Esophagus muscularis mucosa (tissue), 4 donors: ENCODE data around the gene LRRTM4. TPM values are rescaled to one million over a fixed set of nuclear protein-coding genes. Genes with fewer than 3 reads are reported as not detected.

Experiments
- DNase-seq: peaks from one replicate; pipeline ENCODE4 v3.0.0-alpha.2; 2017; ENCODE audit errors: extremely low spot score
- H3K27ac ChIP-seq, 4 donors: fragments of 200-600 bp; sonication (generic); replicated peaks in 1 of 4; 1 replicate in 3 of 4; 2 replicates in 1 of 4; pipeline ENCODE4 v1.5.1; 2016 to 2019; ENCODE audit warnings: mild to moderate bottlenecking in 1 of 4
- H3K27me3 ChIP-seq, 4 donors: fragments of 200-600 bp; sonication (generic); one replicate each; pipeline versions ENCODE4 v1.5.1 to v1.6.0; 2016 to 2019
- H3K36me3 ChIP-seq, 4 donors: fragments of 200-600 bp; sonication (generic); one replicate each; pipeline ENCODE4 v1.5.1; 2016 to 2019
- H3K4me1 ChIP-seq, 4 donors: fragments of 200-600 bp; sonication (generic); one replicate each; pipeline ENCODE4 v1.5.1; 2016 to 2019
- H3K4me3 ChIP-seq, 4 donors: fragments of 200-600 bp; sonication (generic); 1 replicate in 2 of 4; 2 replicates in 2 of 4; pipeline ENCODE4 v1.5.1; 2016 to 2019; ENCODE audit warnings: mild to moderate bottlenecking in 4 of 4, moderate library complexity in 1 of 4
- H3K9me3 ChIP-seq, 4 donors: fragments of 200-600 bp; sonication (generic); 1 replicate in 3 of 4; 2 replicates in 1 of 4; pipeline ENCODE4 v1.5.1; 2016 to 2019
- EP300 ChIP-seq: sonication (generic); formaldehyde crosslinking; IDR thresholded peaks from one replicate; pipeline ENCODE4 v1.6.1; 2017; ENCODE audit warnings: antibody characterized with exemption
- POLR2A ChIP-seq: fragments of 450-650 bp; IDR thresholded peaks from one replicate; pipeline ENCODE4 v1.6.1; 2017; ENCODE audit warnings: antibody characterized with exemption, moderate library complexity, mild to moderate bottlenecking, low read depth
- POLR2AphosphoS5 ChIP-seq, 2 donors: sonication (generic); formaldehyde crosslinking; IDR thresholded peaks; one replicate each; pipeline ENCODE4 v1.6.1; 2017; ENCODE audit warnings: antibody characterized with exemption in 2 of 2
- WGBS: methylation state at CpG from one replicate; pipeline ENCODE4 v1.1.5; 2018; 5-methylcytosine and 5-hydroxymethylcytosine counted together
- intact Hi-C: fragments of 100-400 bp; cut with DNase I; formaldehyde crosslinking; loops from one replicate; pipeline ENCODE4 v1.15.1; 2023
- total RNA-seq, 4 donors: library from RNA; depleted of rRNA; stranded (reverse); fragments of >200 nt; gene quantifications; one replicate each; pipeline versions ENCODE4 v1.1.0 to v1.2.1, GENCODE V29; 2016
- TF ChIP-seq, protein P1 (sequence below), 3 experiments: fragments of 200-600 bp in 2 of 3; fragments of 450-650 bp in 1 of 3; sonication (generic) in 2 of 3; IDR thresholded peaks; one replicate each; pipeline ENCODE4 v1.5.1; 2017 to 2019; ENCODE audit warnings: antibody characterized with exemption in 3 of 3, mild to moderate bottlenecking in 2 of 3, moderate library complexity in 1 of 3

LRRTM4 gene
- total RNA-seq, 4 donors from 2014 or later, result 0.17 to 0.97 (median 0.41) TPM

DNA sequence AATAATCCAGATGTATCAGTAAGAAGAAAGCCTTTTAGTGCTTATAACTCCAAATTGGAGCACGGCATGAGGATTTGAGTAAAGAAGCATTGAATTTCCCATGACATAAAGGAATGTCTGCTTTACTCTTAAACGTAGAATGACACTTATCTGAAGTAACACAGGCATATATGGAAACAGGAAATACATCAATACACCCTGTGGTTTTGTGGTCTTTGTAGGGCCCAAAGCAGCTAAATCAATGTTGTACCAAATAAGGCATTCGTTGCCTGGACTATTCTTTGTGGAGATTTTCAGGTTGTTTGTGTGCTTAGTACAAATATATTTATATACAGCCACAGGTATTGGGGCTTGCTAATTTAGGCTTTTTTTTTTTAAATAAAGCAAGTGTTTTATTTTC lies 660.5 kb downstream of the LRRTM4 start:
- H3K27ac ChIP-seq, result no peak overlapping the region
- TF ChIP-seq POLR2AphosphoS5 (IDR thresholded peaks at IDR 0.05) (no peak), POLR2A (no peak), EP300 (no peak)
- TF ChIP-seq, protein P1, sequence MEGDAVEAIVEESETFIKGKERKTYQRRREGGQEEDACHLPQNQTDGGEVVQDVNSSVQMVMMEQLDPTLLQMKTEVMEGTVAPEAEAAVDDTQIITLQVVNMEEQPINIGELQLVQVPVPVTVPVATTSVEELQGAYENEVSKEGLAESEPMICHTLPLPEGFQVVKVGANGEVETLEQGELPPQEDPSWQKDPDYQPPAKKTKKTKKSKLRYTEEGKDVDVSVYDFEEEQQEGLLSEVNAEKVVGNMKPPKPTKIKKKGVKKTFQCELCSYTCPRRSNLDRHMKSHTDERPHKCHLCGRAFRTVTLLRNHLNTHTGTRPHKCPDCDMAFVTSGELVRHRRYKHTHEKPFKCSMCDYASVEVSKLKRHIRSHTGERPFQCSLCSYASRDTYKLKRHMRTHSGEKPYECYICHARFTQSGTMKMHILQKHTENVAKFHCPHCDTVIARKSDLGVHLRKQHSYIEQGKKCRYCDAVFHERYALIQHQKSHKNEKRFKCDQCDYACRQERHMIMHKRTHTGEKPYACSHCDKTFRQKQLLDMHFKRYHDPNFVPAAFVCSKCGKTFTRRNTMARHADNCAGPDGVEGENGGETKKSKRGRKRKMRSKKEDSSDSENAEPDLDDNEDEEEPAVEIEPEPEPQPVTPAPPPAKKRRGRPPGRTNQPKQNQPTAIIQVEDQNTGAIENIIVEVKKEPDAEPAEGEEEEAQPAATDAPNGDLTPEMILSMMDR (IDR thresholded peaks at IDR 0.05), result no peak
- WGBS, result 63% methylated on average over 3 of the region's 3 CpGs
- DNase-seq, result no peak
- intact Hi-C loops, result no loop called here
- no peak overlapping the region for H3K4me3 ChIP-seq
- no peaks in the 10 kb centered on the region for H3K36me3 ChIP-seq
- no peaks in the 10 kb centered on the region for H3K27me3 ChIP-seq
- H3K4me1 ChIP-seq, result no peaks in the 10 kb centered on the region
- no peaks in the 10 kb centered on the region for H3K9me3 ChIP-seq

- DNase-seq, result no peak
- H3K36me3 ChIP-seq, result no peaks in the 10 kb centered on the region
- TF ChIP-seq, protein P1 (IDR thresholded peaks at IDR 0.05), result no peak
- TF ChIP-seq EP300 (no peak), POLR2AphosphoS5 (IDR thresholded peaks at IDR 0.05) (no peak), POLR2A (no peak)
Measured at GRCh38 chr2:76851000-76851399, 671.2 kb downstream of the LRRTM4 start.

DNA sequence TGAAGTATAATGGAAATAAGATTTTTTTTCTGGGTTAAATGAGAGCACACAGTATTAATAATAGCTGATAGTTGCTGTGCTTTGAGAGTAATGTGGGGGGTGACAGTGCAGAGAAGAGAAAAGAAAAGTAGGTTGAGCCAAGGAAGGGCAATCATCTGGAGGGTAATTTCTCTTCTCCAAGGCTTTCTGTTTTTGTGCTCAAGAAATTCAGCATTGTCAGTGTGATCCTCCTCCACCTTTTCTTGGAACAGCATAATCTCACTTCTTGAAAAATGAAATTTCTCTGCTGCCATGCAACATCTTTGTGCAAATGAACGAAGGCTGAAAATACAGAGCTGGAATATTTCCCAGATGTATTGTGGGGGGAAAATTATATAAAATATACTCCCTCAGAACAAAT lies 673.1 kb downstream of the LRRTM4 start:
- no peak overlapping the region for H3K4me3 ChIP-seq
- H3K27me3 ChIP-seq, result no peaks in the 10 kb centered on the region
- no peak for TF ChIP-seq POLR2AphosphoS5 (IDR thresholded peaks at IDR 0.05)
- TF ChIP-seq, protein P1 (IDR thresholded peaks at IDR 0.05), result no peak
- TF ChIP-seq EP300, result no peak
- no peak for TF ChIP-seq POLR2A
- intact Hi-C loops, result no loop called here
- H3K36me3 ChIP-seq, result no peaks in the 10 kb centered on the region
- DNase-seq, result no peak
- H3K9me3 ChIP-seq, result no peaks in the 10 kb centered on the region
- 72% methylated on average over 1 of the region's 1 CpG for WGBS
- H3K4me1 ChIP-seq, result no peaks in the 10 kb centered on the region
- no peak overlapping the region for H3K27ac ChIP-seq

More at GRCh38 chr2:76851000-76851399, 671.2 kb downstream of the LRRTM4 start:
- WGBS, result 63% methylated on average over 1 of the region's 1 CpG
- no peaks in the 10 kb centered on the region for H3K9me3 ChIP-seq
- intact Hi-C loops, result no loop called here
- no peaks in the 10 kb centered on the region for H3K4me1 ChIP-seq
- H3K27me3 ChIP-seq, result no peaks in the 10 kb centered on the region
- H3K27ac ChIP-seq, result no peak overlapping the region
- H3K4me3 ChIP-seq, result no peak overlapping the region

GRCh38 chr2:76839826-76840225 lies 682.4 kb downstream of the LRRTM4 start:
- Histone ChIP-seq H3K36me3 (no peaks in the 10 kb centered on the region), H3K9me3 (no peaks in the 10 kb centered on the region), H3K4me3 (no peak overlapping the region), H3K27me3 (no peaks in the 10 kb centered on the region), H3K4me1 (no peaks in the 10 kb centered on the region), H3K27ac (no peak overlapping the region)
- TF ChIP-seq EP300 (no peak), POLR2A (no peak), POLR2AphosphoS5 (IDR thresholded peaks at IDR 0.05) (no peak)
- TF ChIP-seq, protein P1 (IDR thresholded peaks at IDR 0.05), result no peak
- 50% methylated on average over 1 of the region's 1 CpG for WGBS
- no peak for DNase-seq
- intact Hi-C loops, result no loop called here
